Mammary microvascular endothelial cell (primary cell): ENCODE results near the gene SLC9A8. TPM values are rescaled to one million over a fixed set of nuclear protein-coding genes. Genes with fewer than 3 reads are reported as not detected.

Experiments
- total RNA-seq: library from RNA; depleted of rRNA; stranded (reverse); fragments of >200 nt; gene quantifications from 2 replicates; pipeline ENCODE4 v1.2.3, GENCODE V29; 2015

Gene SLC9A8
- total RNA-seq = 4.8 and 6.3 TPM in 2 replicates

GRCh38 chr20:49812507-49813304 lies at the start of gene SLC9A8:
Gene SLC9A8, plus strand, starts transcription at chr20:49812828. Its CDS starts 95 bp downstream, at chr20:49812923.

DNA sequence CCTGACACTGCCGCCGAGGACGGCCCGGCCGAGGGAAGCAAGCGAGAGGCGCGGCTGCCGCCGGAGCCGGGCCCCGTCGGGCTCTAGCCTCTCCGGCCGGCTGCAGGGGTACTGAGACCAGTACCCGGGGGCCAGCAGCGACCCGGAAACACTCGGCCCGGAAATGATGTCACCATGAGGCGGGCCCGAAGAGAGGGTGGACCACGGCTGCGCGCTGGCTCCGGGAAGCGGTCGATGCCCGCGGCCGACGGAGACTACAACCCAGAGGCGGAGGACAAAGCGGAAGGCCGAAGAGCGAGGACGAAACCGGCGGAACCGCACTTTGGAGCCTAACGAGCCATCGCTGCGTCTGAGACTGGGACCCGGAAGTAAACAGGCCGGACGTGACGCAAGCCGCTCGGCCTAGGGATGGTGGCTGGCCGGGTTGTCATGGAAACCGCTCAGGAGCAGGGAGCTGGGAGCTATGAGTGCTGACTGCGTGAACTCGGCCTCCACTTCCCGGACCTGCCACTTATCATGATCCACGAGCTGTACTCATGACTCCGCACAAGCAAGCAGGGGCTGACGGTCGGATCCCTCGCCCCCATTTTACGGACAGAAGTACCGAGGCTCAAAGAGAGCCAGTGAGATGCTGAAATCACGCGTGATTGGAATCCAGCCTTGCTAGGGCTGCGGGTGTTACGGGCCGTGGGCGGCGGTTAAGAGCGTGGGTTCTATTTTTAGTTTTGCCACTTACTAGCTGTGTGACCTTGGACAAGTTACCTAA lies 102.9 kb downstream of the SLC9A8 start, which contains the start of gene SPATA2:
Gene SPATA2, minus strand, starts transcription at position 150 of the 766 bp plus-strand sequence. CDS start 7,039 bp downstream, outside the sequence.

GRCh38 chr20:49936153-49937026 lies 123.8 kb downstream of the SLC9A8 start, which contains the start of gene RNF114:
Gene RNF114, plus strand, starts transcription at chr20:49936397. Its CDS starts 16 bp downstream, at chr20:49936413.

Other genes with a start within 250 kb of the SLC9A8 start
- gene PTGIS, start 244.7 kb upstream of the SLC9A8 start, total RNA-seq = 0.30 and 0.33 TPM in 2 replicates
- gene B4GALT5, start 99.0 kb upstream of the SLC9A8 start, total RNA-seq = 27.4 and 27.9 TPM in 2 replicates
- 3.1 and 4.4 TPM in 2 replicates for gene SPATA2, start 102.7 kb downstream of the SLC9A8 start, total RNA-seq
- gene RNF114, start 123.6 kb downstream of the SLC9A8 start, total RNA-seq = 84.7 and 109 TPM in 2 replicates
- 11.3 and 12.2 TPM in 2 replicates for gene SNAI1, start 170.2 kb downstream of the SLC9A8 start, total RNA-seq